ENCODE results near the gene XPNPEP2.

The XPNPEP2 gene

GRCh38 chrX:129791336-129791735 lies 52.6 kb downstream of the XPNPEP2 start:
- Mint-ChIP-seq H3K27ac (ENCODE audit: low read depth) (no peak overlapping the region), H3K9me3 (no peaks in the 10 kb centered on the region), H3K27me3 (no peaks in the 10 kb centered on the region), H3K4me1 (peaks cover 21% of the 10 kb centered on the region), H3K36me3 (ENCODE audit: insufficient read depth) (peaks cover 76% of the 10 kb centered on the region), H3K4me3 (no peak overlapping the region)
- ATAC-seq (replicated peaks; ENCODE audit: extremely low read depth, poor library complexity, severe bottlenecking) (no peak), DNase-seq (ENCODE audit: low spot score in 2 of 2) (no peak)

- no peaks in the 10 kb centered on the region for H3K27me3 Mint-ChIP-seq
Measured at GRCh38 chrX:129791961-129792570, 53.3 kb downstream of the XPNPEP2 start.

GRCh38 chrX:129792586-129793291 lies 54.0 kb downstream of the XPNPEP2 start:
- DNase-seq (ENCODE audit: low spot score in 2 of 2) (no peak), ATAC-seq (replicated peaks; ENCODE audit: extremely low read depth, poor library complexity, severe bottlenecking) (no peak)
- peak overlapping the region; percentile 29 for H3K27ac Mint-ChIP-seq (ENCODE audit: low read depth)
- H3K27me3 Mint-ChIP-seq, result no peaks in the 10 kb centered on the region
- peaks cover 65% of the 10 kb centered on the region for H3K36me3 Mint-ChIP-seq (ENCODE audit: insufficient read depth)
- H3K4me1 Mint-ChIP-seq, result peaks cover 7% of the 10 kb centered on the region
- no peaks in the 10 kb centered on the region for H3K9me3 Mint-ChIP-seq
- H3K4me3 Mint-ChIP-seq, result no peak overlapping the region

More at GRCh38 chrX:129791961-129792570, 53.3 kb downstream of the XPNPEP2 start:
- H3K4me3 Mint-ChIP-seq, result no peak overlapping the region
- no peak overlapping the region for H3K27ac Mint-ChIP-seq (ENCODE audit: low read depth)
- no peak for DNase-seq (ENCODE audit: low spot score in 2 of 2)
- H3K36me3 Mint-ChIP-seq (ENCODE audit: insufficient read depth), result peaks cover 70% of the 10 kb centered on the region
- no peaks in the 10 kb centered on the region for H3K9me3 Mint-ChIP-seq
- H3K4me1 Mint-ChIP-seq, result peaks cover 13% of the 10 kb centered on the region
- no peak for ATAC-seq (replicated peaks; ENCODE audit: extremely low read depth, poor library complexity, severe bottlenecking)

GRCh38 chrX:129793604-129794191 lies 54.9 kb downstream of the XPNPEP2 start:
- ATAC-seq (replicated peaks; ENCODE audit: extremely low read depth, poor library complexity, severe bottlenecking) (no peak), DNase-seq (ENCODE audit: low spot score in 2 of 2) (no peak)
- Mint-ChIP-seq H3K36me3 (ENCODE audit: insufficient read depth) (peaks cover 58% of the 10 kb centered on the region), H3K27ac (ENCODE audit: low read depth) (no peak overlapping the region), H3K9me3 (no peaks in the 10 kb centered on the region), H3K4me1 (peaks cover 3% of the 10 kb centered on the region), H3K4me3 (no peak overlapping the region), H3K27me3 (no peaks in the 10 kb centered on the region)

GRCh38 chrX:129795584-129795983 lies 56.8 kb downstream of the XPNPEP2 start:
- H3K4me1 Mint-ChIP-seq, result peaks cover 13% of the 10 kb centered on the region
- H3K27ac Mint-ChIP-seq (ENCODE audit: low read depth), result no peak overlapping the region
- H3K9me3 Mint-ChIP-seq, result no peaks in the 10 kb centered on the region
- H3K27me3 Mint-ChIP-seq, result no peaks in the 10 kb centered on the region
- H3K36me3 Mint-ChIP-seq (ENCODE audit: insufficient read depth), result peaks cover 46% of the 10 kb centered on the region
- H3K4me3 Mint-ChIP-seq, result no peak overlapping the region
- ATAC-seq (replicated peaks; ENCODE audit: extremely low read depth, poor library complexity, severe bottlenecking) (no peak), DNase-seq (ENCODE audit: low spot score in 2 of 2) (no peak)

GRCh38 chrX:129797251-129797906 lies 58.6 kb downstream of the XPNPEP2 start:
- peaks cover 13% of the 10 kb centered on the region for H3K4me1 Mint-ChIP-seq
- no peak overlapping the region for H3K4me3 Mint-ChIP-seq
- H3K9me3 Mint-ChIP-seq, result no peaks in the 10 kb centered on the region
- ATAC-seq (replicated peaks; ENCODE audit: extremely low read depth, poor library complexity, severe bottlenecking) (no peak), DNase-seq (ENCODE audit: low spot score in 2 of 2) (no peak)
- H3K27me3 Mint-ChIP-seq, result no peaks in the 10 kb centered on the region
- H3K27ac Mint-ChIP-seq (ENCODE audit: low read depth), result no peak overlapping the region
- H3K36me3 Mint-ChIP-seq (ENCODE audit: insufficient read depth), result peaks cover 32% of the 10 kb centered on the region

GRCh38 chrX:129798456-129798855 lies 59.7 kb downstream of the XPNPEP2 start:
- ATAC-seq (replicated peaks; ENCODE audit: extremely low read depth, poor library complexity, severe bottlenecking), result no peak
- no peaks in the 10 kb centered on the region for H3K9me3 Mint-ChIP-seq
- peaks cover 24% of the 10 kb centered on the region for H3K36me3 Mint-ChIP-seq (ENCODE audit: insufficient read depth)
- H3K4me3 Mint-ChIP-seq, result no peak overlapping the region
- peaks cover 13% of the 10 kb centered on the region for H3K4me1 Mint-ChIP-seq
- H3K27ac Mint-ChIP-seq (ENCODE audit: low read depth), result no peak overlapping the region
- no peak for DNase-seq (ENCODE audit: low spot score in 2 of 2)
- H3K27me3 Mint-ChIP-seq, result no peaks in the 10 kb centered on the region

GRCh38 chrX:129798888-129799287 lies 60.1 kb downstream of the XPNPEP2 start:
- Mint-ChIP-seq H3K27me3 (no peaks in the 10 kb centered on the region), H3K4me3 (no peak overlapping the region), H3K36me3 (ENCODE audit: insufficient read depth) (peaks cover 21% of the 10 kb centered on the region), H3K4me1 (peaks cover 13% of the 10 kb centered on the region), H3K27ac (ENCODE audit: low read depth) (no peak overlapping the region), H3K9me3 (no peaks in the 10 kb centered on the region)
- ATAC-seq (replicated peaks; ENCODE audit: extremely low read depth, poor library complexity, severe bottlenecking), result no peak
- no peak for DNase-seq (ENCODE audit: low spot score in 2 of 2)

- Mint-ChIP-seq H3K27me3 (no peaks in the 10 kb centered on the region), H3K4me3 (no peak overlapping the region), H3K9me3 (no peaks in the 10 kb centered on the region), H3K4me1 (peaks cover 13% of the 10 kb centered on the region), H3K27ac (ENCODE audit: low read depth) (no peak overlapping the region), H3K36me3 (ENCODE audit: insufficient read depth) (peaks cover 12% of the 10 kb centered on the region)
- ATAC-seq (replicated peaks; ENCODE audit: extremely low read depth, poor library complexity, severe bottlenecking) (no peak), DNase-seq (ENCODE audit: low spot score in 2 of 2) (no peak)
Measured at GRCh38 chrX:129800186-129800585, 61.4 kb downstream of the XPNPEP2 start.

- H3K4me3 Mint-ChIP-seq, result no peak overlapping the region
- ATAC-seq (replicated peaks; ENCODE audit: extremely low read depth, poor library complexity, severe bottlenecking) (no peak), DNase-seq (ENCODE audit: low spot score in 2 of 2) (no peak)
- H3K4me1 Mint-ChIP-seq, result peaks cover 13% of the 10 kb centered on the region
- H3K9me3 Mint-ChIP-seq, result no peaks in the 10 kb centered on the region
- H3K27ac Mint-ChIP-seq (ENCODE audit: low read depth), result no peak overlapping the region
- H3K36me3 Mint-ChIP-seq (ENCODE audit: insufficient read depth), result peaks cover 4% of the 10 kb centered on the region
- H3K27me3 Mint-ChIP-seq, result no peaks in the 10 kb centered on the region
Measured at GRCh38 chrX:129802863-129803262, 64.1 kb downstream of the XPNPEP2 start.

- ATAC-seq (replicated peaks; ENCODE audit: extremely low read depth, poor library complexity, severe bottlenecking) (no peak), DNase-seq (ENCODE audit: low spot score in 2 of 2) (no peak)
- Mint-ChIP-seq H3K4me1 (peaks cover 15% of the 10 kb centered on the region), H3K27ac (ENCODE audit: low read depth) (no peak overlapping the region), H3K36me3 (ENCODE audit: insufficient read depth) (peaks cover 6% of the 10 kb centered on the region), H3K9me3 (no peaks in the 10 kb centered on the region), H3K4me3 (no peak overlapping the region), H3K27me3 (no peaks in the 10 kb centered on the region)
Measured at GRCh38 chrX:129804806-129805205, 66.0 kb downstream of the XPNPEP2 start.

- ATAC-seq (replicated peaks; ENCODE audit: extremely low read depth, poor library complexity, severe bottlenecking) (no peak), DNase-seq (ENCODE audit: low spot score in 2 of 2) (no peak)
- peaks cover 3% of the 10 kb centered on the region for H3K36me3 Mint-ChIP-seq (ENCODE audit: insufficient read depth)
- no peaks in the 10 kb centered on the region for H3K27me3 Mint-ChIP-seq
- no peaks in the 10 kb centered on the region for H3K9me3 Mint-ChIP-seq
- no peak overlapping the region for H3K4me3 Mint-ChIP-seq
- peaks cover 11% of the 10 kb centered on the region for H3K4me1 Mint-ChIP-seq
- H3K27ac Mint-ChIP-seq (ENCODE audit: low read depth), result no peak overlapping the region
Measured at GRCh38 chrX:129808158-129808828, 69.5 kb downstream of the XPNPEP2 start.
